GM13977 (cell line): ENCODE measurements around the gene MTMR3.
"Not testable (repeated sequence)": the region's sequence is repeated elsewhere in the genome, so short reads cannot be mapped to it uniquely, and the experiment has no call there.

Source experiments
- DNase-seq: peaks from one replicate; pipeline ENCODE4 v3.0.0; 2012; ENCODE audit warnings: low spot score
- CTCF ChIP-seq: IDR thresholded peaks from 2 replicates; pipeline ENCODE4 v1.5.1; 2012; ENCODE audit warnings: mild to moderate bottlenecking, control low read depth; ENCODE audit not compliant: insufficient read depth; ENCODE audit errors: extremely low read depth, missing control alignments
- in situ Hi-C: fragments of 300-500 bp; cut with MboI; formaldehyde crosslinking; loops from one replicate; pipeline ENCODE4 v1.12.0; 2022; ENCODE audit warnings: low sequenced_read_pairs, low pct_unique_long_range_greater_than_20kb, mixed read lengths, inconsistent platforms; ENCODE audit not compliant: unreplicated experiment

MTMR3 gene

GRCh38 chr22:30056015-30056414 lies 173.0 kb downstream of the MTMR3 start:
- TF ChIP-seq CTCF, result no peak
- in situ Hi-C loops, result no loop called here
- no peak for DNase-seq

GRCh38 chr22:30057375-30057774 lies 174.4 kb downstream of the MTMR3 start:
- in situ Hi-C loops, result no loop called here
- TF ChIP-seq CTCF, result no peak
- no peak for DNase-seq

GRCh38 chr22:30059346-30060020 lies 176.5 kb downstream of the MTMR3 start:
- in situ Hi-C loops, DNase-seq: not testable (repeated sequence)

GRCh38 chr22:30061094-30061493 lies 178.1 kb downstream of the MTMR3 start:
- DNase-seq, in situ Hi-C loops: not testable (repeated sequence)

GRCh38 chr22:30062259-30062658 lies 179.3 kb downstream of the MTMR3 start:
- TF ChIP-seq CTCF, result no peak

GRCh38 chr22:30062950-30063349 lies 180.0 kb downstream of the MTMR3 start:
- in situ Hi-C loops, result no loop called here
- no peak for TF ChIP-seq CTCF
- no peak for DNase-seq

More at GRCh38 chr22:30062259-30062658, 179.3 kb downstream of the MTMR3 start:
- no peak for DNase-seq
- in situ Hi-C loops, result no loop called here

- no peak for DNase-seq
- in situ Hi-C loops, result no loop called here
- no peak for TF ChIP-seq CTCF
Observed at GRCh38 chr22:30064172-30064571, 181.2 kb downstream of the MTMR3 start.

GRCh38 chr22:30073743-30074142 lies 190.8 kb downstream of the MTMR3 start:
- no peak for TF ChIP-seq CTCF
- in situ Hi-C loops, result no loop called here
- DNase-seq, result no peak
